HG03025 (cell line): ENCODE data around the gene FGF7.
"Not testable (repeated sequence)": the region's sequence is repeated elsewhere in the genome, so short reads cannot be mapped to it uniquely, and the experiment has no call there.

ENCODE experiments used
- ATAC-seq: cut with Tn5 transposase; IDR thresholded peaks from one replicate; pipeline ENCODE4 v1.9.1; 2021; ENCODE audit warnings: mild to moderate bottlenecking, moderate library complexity; ENCODE audit not compliant: unreplicated experiment, low FRiP score

FGF7 gene

GRCh38 chr15:49436751-49437150 is 13.7 kb downstream of the FGF7 start:
- no peak for ATAC-seq

GRCh38 chr15:49438962-49439631 is 16.1 kb downstream of the FGF7 start:
- peak; percentile 91 for ATAC-seq

GRCh38 chr15:49439678-49440395 is 16.8 kb downstream of the FGF7 start:
- ATAC-seq, result no peak

- no peak for ATAC-seq
These were observed 18.3 kb downstream of the FGF7 start for GRCh38 chr15:49441356-49441755.

- ATAC-seq, result no peak
These were observed 18.8 kb downstream of the FGF7 start for GRCh38 chr15:49441816-49442215.

- no peak for ATAC-seq
These were observed 29.6 kb downstream of the FGF7 start for GRCh38 chr15:49452595-49452994.

GRCh38 chr15:49456166-49456565 is 33.1 kb downstream of the FGF7 start:
- no peak for ATAC-seq

- ATAC-seq, result no peak
These were observed 35.1 kb downstream of the FGF7 start for GRCh38 chr15:49458145-49458544.

- no peak for ATAC-seq
These were observed 37.4 kb downstream of the FGF7 start for GRCh38 chr15:49460411-49460941.

- ATAC-seq, result no peak
These were observed 39.3 kb downstream of the FGF7 start for GRCh38 chr15:49462232-49462844.

- no peak for ATAC-seq
These were observed 41.5 kb downstream of the FGF7 start for GRCh38 chr15:49464522-49464921.

- ATAC-seq, result no peak
These were observed 43.1 kb downstream of the FGF7 start for GRCh38 chr15:49466119-49466518.

- no peak for ATAC-seq
These were observed 44.9 kb downstream of the FGF7 start for GRCh38 chr15:49467746-49468480.

- no peak for ATAC-seq
These were observed 45.4 kb downstream of the FGF7 start for GRCh38 chr15:49468481-49468839.

GRCh38 chr15:49471248-49471647 is 48.2 kb downstream of the FGF7 start:
- not testable (repeated sequence) for ATAC-seq

GRCh38 chr15:49471733-49472132 is 48.7 kb downstream of the FGF7 start:
- peak; percentile 75 for ATAC-seq

GRCh38 chr15:49472338-49472737 is 49.3 kb downstream of the FGF7 start:
- no peak for ATAC-seq

GRCh38 chr15:49473031-49473430 is 50.0 kb downstream of the FGF7 start:
- no peak for ATAC-seq

- ATAC-seq, result not testable (repeated sequence)
These were observed 55.0 kb downstream of the FGF7 start for GRCh38 chr15:49478021-49478420.

GRCh38 chr15:49478982-49479381 is 55.9 kb downstream of the FGF7 start:
- not testable (repeated sequence) for ATAC-seq

GRCh38 chr15:49485401-49485800 is 62.4 kb downstream of the FGF7 start:
- ATAC-seq, result not testable (repeated sequence)
